ENCODE measurements around the gene SPINT4.
"Not testable (repeated sequence)": the region's sequence is repeated elsewhere in the genome, so short reads cannot be mapped to it uniquely, and the experiment has no call there.

Gene SPINT4

GRCh38 chr20:45722047-45722446, at the start of gene SPINT4:
Gene SPINT4, plus strand, starts transcription at chr20:45722347. Its CDS starts 21 bp downstream, at chr20:45722368.
- no peak for DNase-seq

GRCh38 chr20:45672765-45673164, 49.4 kb upstream of the SPINT4 start:
- no peak for DNase-seq

- DNase-seq = no peak
Measured at GRCh38 chr20:45679650-45680049, 42.5 kb upstream of the SPINT4 start.

DNA sequence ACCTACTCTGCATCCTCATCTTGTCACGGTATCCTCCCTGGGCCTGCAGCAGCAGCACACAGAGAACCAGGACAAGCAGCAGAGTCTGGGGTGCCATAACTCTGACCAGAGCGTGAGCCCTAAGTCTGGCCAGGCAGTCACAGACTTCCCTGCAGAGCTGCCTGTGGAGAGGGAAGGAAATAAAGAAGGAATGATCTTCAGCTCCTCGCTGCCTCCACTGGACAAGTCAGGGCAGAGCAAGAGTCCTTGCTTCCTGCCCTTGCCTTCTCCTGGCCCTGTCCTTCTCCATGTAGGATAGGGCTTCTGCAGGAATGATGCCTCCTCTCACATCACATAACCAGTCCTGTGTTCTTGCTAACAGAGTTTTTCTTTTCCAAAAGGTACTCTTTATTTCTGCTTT, 36.3 kb upstream of the SPINT4 start:
- DNase-seq = no peak

DNA sequence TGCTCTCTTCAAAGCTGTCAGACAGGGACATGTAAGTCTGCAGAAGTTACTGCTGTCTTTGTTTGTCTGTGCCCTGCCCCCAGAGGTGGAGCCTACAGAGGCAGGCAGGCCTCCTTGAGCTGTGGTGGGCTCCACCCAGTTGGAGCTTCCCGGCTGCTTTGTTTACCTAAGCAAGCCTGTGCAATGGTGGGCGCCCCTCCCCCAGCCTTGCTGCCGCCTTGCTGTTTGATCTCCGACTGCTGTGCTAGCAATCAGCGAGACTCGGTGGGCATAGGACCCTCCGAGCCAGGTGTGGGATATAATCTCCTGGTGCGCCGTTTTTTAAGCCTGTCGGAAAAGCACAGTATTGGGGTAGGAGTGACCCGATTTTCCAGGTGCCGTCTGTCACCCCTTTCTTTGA, 28.8 kb upstream of the SPINT4 start:
- not testable (repeated sequence) for DNase-seq

- no peak for DNase-seq
Measured at GRCh38 chr20:45695496-45695895, 26.7 kb upstream of the SPINT4 start.

DNA sequence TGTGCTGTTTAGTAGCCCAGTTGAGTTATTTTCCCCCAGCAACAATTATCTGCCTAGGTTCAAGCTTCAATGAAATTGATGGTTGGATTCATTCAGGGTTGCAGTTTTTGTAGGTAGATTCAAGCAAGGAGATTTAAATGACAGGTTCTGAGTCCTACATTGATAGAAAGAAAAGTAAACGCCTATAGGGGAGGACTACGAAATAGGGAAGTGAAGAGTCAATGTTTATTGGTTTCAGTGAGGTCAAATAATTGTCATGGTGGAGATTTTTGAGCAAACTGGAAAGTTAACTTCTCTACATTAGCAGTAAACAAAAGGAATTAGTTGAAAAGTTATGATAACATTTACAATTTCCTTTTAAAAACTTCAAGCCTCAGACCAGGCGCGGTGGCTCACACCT, 21.0 kb upstream of the SPINT4 start:
- no peak for DNase-seq

GRCh38 chr20:45701873-45702272, 20.3 kb upstream of the SPINT4 start, which contains the start of gene WFDC13:
Gene WFDC13, plus strand, starts transcription at chr20:45702038. Its CDS starts 86 bp downstream, at chr20:45702124.
- DNase-seq = no peak

DNA sequence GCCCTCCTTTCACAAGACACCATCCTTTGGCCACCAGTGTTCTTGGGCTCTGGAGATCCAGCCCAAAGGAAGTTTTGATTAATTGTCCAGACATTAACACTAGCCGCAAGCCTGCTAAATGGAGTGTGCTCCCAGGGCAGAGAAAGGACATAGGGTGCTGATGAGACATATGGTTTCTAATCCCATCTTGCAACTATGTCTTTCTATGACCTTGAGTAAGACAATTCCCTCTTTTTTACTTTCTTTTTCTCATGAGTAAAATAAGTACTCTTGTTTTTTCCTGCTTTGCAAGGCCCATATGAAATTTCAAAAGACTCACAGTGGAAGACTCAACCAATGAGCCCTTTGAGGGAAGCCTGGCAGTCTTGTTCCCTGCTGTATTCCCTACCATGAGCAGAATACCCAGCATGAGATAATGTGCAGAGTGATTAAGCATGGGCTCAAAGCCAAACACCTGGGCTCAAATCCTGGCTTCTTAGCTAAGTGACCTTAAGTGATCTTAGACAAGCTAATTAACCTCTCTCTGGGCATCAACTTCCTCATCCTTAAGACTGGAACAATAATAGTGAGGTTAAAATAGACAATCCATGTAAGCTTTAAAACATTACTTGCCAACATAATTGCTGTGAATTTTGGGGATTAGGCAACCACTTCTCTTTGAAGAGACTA, 17.0 kb upstream of the SPINT4 start, which contains the start of gene WFDC10B:
Gene WFDC10B (minus strand): TSS at position 51 of the 669 bp plus-strand sequence. CDS start 19,027 bp downstream, outside the sequence.
- peak; percentile 9 for DNase-seq

DNA sequence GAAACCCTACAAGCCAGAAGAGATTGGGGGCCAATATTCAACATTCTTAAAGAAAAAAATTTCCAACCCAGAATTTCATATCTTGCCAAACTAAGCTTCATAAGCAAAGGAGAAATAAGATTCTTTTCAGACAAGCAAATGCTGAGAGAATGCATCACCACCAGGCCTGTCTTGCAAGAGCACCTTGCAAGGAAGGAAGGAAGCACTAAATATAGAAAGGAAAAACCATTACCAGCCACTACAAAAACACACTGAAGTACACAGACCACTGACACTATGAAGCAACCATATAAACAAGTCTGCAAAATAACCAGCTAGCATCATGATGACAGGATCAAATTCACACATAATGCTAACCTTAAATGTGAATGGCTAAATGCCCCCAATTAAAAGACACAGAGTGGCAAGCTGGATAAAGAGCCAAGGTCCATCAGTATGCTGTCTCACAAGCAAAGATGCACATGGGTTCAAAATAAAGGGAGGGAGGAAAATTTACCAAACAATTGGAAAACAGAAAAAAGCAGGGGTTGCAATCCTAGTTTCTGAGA, 5.9 kb upstream of the SPINT4 start:
- DNase-seq = not testable (repeated sequence)

GRCh38 chr20:45725134-45725533, 3.0 kb downstream of the SPINT4 start:
- DNase-seq = no peak

- DNase-seq = no peak
Measured at GRCh38 chr20:45727044-45727443, 4.9 kb downstream of the SPINT4 start.

- no peak for DNase-seq
Measured at GRCh38 chr20:45732199-45732598, 10.1 kb downstream of the SPINT4 start.

DNA sequence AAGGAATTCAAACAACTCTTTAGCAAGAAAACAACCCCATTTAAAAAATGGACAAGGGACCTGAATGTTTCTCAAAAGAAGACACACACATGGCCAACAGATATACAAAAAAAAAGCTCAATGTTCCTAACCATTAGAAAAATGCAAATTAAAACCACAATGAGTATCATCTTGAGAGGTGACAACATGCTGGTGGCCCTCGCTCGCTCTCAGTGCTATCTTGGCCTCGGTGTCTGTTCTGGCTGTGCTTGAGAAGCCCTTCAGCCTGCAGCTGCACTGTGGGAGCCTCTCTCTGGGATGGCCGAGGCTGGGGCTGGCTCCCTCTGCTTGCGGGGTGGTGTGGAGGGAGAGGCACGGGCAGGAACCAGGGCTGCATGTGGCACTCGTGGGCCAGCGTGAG, 13.4 kb downstream of the SPINT4 start:
- no peak for DNase-seq

DNA sequence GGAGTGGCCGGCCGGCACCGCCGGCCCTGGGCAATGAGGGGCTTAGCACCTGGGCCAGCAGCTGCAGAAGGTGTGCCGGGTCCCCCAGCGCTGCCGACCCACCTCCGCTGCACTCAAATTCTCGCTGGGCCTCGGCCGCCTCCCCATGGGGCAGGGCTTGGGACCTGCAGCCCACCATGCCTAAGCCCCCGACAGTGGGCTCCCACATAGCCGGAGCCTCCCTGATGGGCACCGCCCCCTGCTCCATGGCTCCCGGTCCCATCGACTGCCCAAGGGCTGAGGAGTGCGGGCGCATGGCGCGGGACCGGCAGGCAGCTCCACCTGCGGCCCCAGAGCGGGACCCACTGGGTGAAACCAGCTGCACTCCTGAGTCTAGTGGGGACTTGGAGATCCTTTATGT, 13.8 kb downstream of the SPINT4 start:
- DNase-seq = no peak

GRCh38 chr20:45742596-45742995, 20.4 kb downstream of the SPINT4 start:
- no peak for DNase-seq

GRCh38 chr20:45745015-45745414, 22.9 kb downstream of the SPINT4 start:
- no peak for DNase-seq

DNA sequence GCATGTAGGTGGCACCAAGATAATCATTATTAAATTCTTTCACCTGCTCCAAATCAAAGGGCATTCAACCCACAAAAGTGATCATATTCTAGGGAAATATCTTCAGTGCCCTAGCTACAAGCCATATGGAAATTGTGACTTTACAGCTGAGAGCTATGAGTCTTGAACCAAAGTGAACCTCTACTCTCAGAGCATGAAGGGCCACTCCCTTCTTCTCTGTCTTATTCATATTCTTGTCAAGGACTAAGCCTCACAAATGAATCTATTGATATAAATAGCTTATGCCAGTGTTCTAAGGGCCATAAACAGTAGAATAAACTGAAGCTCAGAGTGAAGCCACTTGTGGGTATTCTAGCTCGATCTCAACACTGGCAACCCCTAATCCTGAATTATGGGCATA, 29.6 kb downstream of the SPINT4 start:
- no peak for DNase-seq

- DNase-seq = no peak
Measured at GRCh38 chr20:45752746-45753145, 30.6 kb downstream of the SPINT4 start.

DNA sequence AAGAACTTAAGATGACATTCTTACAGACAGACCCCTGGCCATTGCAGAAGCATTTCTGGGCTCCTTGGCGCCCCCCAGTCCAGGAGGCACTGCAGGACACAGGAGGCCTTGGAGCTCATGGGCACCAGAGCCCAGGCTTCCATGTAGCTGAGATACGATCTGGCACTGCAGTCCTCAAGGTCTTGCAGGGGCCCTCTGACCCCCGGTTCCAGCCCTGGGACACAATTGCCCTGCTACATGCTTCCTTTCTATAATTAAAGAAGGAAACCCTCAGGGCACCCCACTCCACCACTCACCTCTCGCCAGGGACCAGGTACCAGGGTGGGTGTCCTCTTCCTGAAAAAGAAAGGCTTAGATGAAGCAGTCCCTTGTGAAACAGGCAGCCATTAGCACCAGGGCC, 35.9 kb downstream of the SPINT4 start:
- no peak for DNase-seq

- DNase-seq = not testable (repeated sequence)
Measured at GRCh38 chr20:45759921-45760320, 37.8 kb downstream of the SPINT4 start.

DNA sequence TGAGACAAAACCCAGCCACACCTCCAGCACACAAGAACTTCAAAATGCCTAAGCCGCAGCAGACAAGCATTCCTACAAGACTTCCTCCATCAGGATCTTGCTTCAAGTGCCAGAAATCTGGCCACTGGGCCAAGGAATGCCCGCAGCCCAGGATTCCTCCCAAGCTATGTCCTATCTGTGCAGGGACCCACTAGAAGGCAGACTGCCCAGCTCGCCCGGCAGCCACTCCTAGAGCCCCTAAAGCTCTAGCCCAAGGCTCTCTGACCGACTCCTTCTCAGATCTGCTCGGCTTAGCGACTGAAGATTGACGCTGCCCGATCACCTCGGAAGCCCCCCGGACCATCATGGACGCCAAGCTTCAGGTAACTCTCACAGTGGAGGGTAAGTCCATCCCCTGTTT, 39.8 kb downstream of the SPINT4 start:
- not testable (repeated sequence) for DNase-seq

- DNase-seq = not testable (repeated sequence)
Measured at GRCh38 chr20:45764618-45765282, 42.6 kb downstream of the SPINT4 start.

GRCh38 chr20:45765307-45765875, 43.2 kb downstream of the SPINT4 start:
- DNase-seq = no peak
